ENCODE data around the gene HIVEP1.

DNA sequence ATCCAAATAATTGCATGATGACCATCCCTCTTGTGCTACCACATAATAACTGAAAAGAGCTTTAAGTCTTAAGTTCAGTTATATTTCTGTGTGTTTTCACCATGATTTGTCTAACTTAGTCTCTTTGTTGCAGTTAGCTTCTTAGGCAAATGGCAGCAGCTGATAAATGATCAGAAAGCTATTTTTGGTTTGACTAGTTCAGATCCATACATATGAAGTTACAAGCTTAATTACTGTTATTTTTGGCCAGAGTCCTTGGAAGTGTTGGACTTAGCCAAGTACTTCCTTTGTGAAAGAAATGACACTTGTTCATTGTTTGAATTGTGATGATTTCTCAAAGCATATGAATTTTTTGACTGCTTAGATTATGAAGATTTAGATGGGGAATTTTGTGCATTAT lies 54.2 kb downstream of the HIVEP1 start:
- TF ChIP-seq, protein P1, sequence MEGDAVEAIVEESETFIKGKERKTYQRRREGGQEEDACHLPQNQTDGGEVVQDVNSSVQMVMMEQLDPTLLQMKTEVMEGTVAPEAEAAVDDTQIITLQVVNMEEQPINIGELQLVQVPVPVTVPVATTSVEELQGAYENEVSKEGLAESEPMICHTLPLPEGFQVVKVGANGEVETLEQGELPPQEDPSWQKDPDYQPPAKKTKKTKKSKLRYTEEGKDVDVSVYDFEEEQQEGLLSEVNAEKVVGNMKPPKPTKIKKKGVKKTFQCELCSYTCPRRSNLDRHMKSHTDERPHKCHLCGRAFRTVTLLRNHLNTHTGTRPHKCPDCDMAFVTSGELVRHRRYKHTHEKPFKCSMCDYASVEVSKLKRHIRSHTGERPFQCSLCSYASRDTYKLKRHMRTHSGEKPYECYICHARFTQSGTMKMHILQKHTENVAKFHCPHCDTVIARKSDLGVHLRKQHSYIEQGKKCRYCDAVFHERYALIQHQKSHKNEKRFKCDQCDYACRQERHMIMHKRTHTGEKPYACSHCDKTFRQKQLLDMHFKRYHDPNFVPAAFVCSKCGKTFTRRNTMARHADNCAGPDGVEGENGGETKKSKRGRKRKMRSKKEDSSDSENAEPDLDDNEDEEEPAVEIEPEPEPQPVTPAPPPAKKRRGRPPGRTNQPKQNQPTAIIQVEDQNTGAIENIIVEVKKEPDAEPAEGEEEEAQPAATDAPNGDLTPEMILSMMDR (IDR thresholded peaks at IDR 0.05) = no peak
- TF ChIP-seq POLR2A (IDR thresholded peaks at IDR 0.05) = no peak

Measured in testis (tissue), 2 donors.